ENCODE results near the gene PDE6B.
"Not testable (repeated sequence)": the region's sequence is repeated elsewhere in the genome, so short reads cannot be mapped to it uniquely, and the experiment has no call there.

PDE6B gene

GRCh38 chr4:635851-636627 lies 10.7 kb downstream of the PDE6B start:
- H3K36me3 ChIP-seq: peaks cover 34% of the 10 kb centered on the region
- H3K4me3 ChIP-seq (ENCODE audit: low read depth, low read length): no peak overlapping the region
- no peak for TF ChIP-seq CTCF (IDR thresholded peaks at IDR 0.05; ENCODE audit: low read depth, low read length)
- H3K9me3 ChIP-seq (ENCODE audit: severe bottlenecking): peaks cover 11% of the 10 kb centered on the region
- DNase-seq: no peak
- H3K27me3 ChIP-seq (ENCODE audit: insufficient read depth, low read depth, severe bottlenecking): no peaks in the 10 kb centered on the region
- H3K27ac ChIP-seq: no peak overlapping the region

- H3K9me3 ChIP-seq (ENCODE audit: severe bottlenecking): peaks cover 11% of the 10 kb centered on the region
- no peaks in the 10 kb centered on the region for H3K27me3 ChIP-seq (ENCODE audit: insufficient read depth, low read depth, severe bottlenecking)
- H3K4me3 ChIP-seq (ENCODE audit: low read depth, low read length): no peak overlapping the region
- no peak for TF ChIP-seq CTCF (IDR thresholded peaks at IDR 0.05; ENCODE audit: low read depth, low read length)
- no peak for DNase-seq
- H3K27ac ChIP-seq: no peak overlapping the region
- peaks cover 33% of the 10 kb centered on the region for H3K36me3 ChIP-seq
Observed at GRCh38 chr4:636628-637159, 11.3 kb downstream of the PDE6B start.

GRCh38 chr4:637536-638280 lies 12.3 kb downstream of the PDE6B start:
- H3K27me3 ChIP-seq (ENCODE audit: insufficient read depth, low read depth, severe bottlenecking): no peaks in the 10 kb centered on the region
- no peak for DNase-seq
- no peak for TF ChIP-seq CTCF (IDR thresholded peaks at IDR 0.05; ENCODE audit: low read depth, low read length)
- peaks cover 40% of the 10 kb centered on the region for H3K36me3 ChIP-seq
- no peak overlapping the region for H3K27ac ChIP-seq
- H3K4me3 ChIP-seq (ENCODE audit: low read depth, low read length): no peak overlapping the region
- H3K9me3 ChIP-seq (ENCODE audit: severe bottlenecking): peaks cover 15% of the 10 kb centered on the region

GRCh38 chr4:642366-642765 lies 17.0 kb downstream of the PDE6B start:
- DNase-seq; H3K4me3 ChIP-seq (ENCODE audit: low read depth, low read length); H3K27me3 ChIP-seq (ENCODE audit: insufficient read depth, low read depth, severe bottlenecking); H3K27ac ChIP-seq: not testable (repeated sequence)
- peaks cover 41% of the 10 kb centered on the region for H3K36me3 ChIP-seq
- H3K9me3 ChIP-seq (ENCODE audit: severe bottlenecking): peaks cover 17% of the 10 kb centered on the region

- no peak for DNase-seq
- TF ChIP-seq CTCF (IDR thresholded peaks at IDR 0.05; ENCODE audit: low read depth, low read length): no peak
- peaks cover 34% of the 10 kb centered on the region for H3K36me3 ChIP-seq
- peaks cover 10% of the 10 kb centered on the region for H3K9me3 ChIP-seq (ENCODE audit: severe bottlenecking)
- H3K27ac ChIP-seq: peak overlapping the region; percentile 92
- no peaks in the 10 kb centered on the region for H3K27me3 ChIP-seq (ENCODE audit: insufficient read depth, low read depth, severe bottlenecking)
- H3K4me3 ChIP-seq (ENCODE audit: low read depth, low read length): no peak overlapping the region
Observed at GRCh38 chr4:646460-646859, 21.1 kb downstream of the PDE6B start.

GRCh38 chr4:647481-647880 lies 22.1 kb downstream of the PDE6B start:
- peak; percentile 84 for DNase-seq
- peaks cover 26% of the 10 kb centered on the region for H3K36me3 ChIP-seq
- H3K27me3 ChIP-seq (ENCODE audit: insufficient read depth, low read depth, severe bottlenecking): no peaks in the 10 kb centered on the region
- no peak overlapping the region for H3K4me3 ChIP-seq (ENCODE audit: low read depth, low read length)
- peaks cover 2% of the 10 kb centered on the region for H3K9me3 ChIP-seq (ENCODE audit: severe bottlenecking)
- no peak for TF ChIP-seq CTCF (IDR thresholded peaks at IDR 0.05; ENCODE audit: low read depth, low read length)
- H3K27ac ChIP-seq: peak overlapping the region; percentile 92
